Measurements from ENCODE around the gene DNM1. TPM values are rescaled to one million over a fixed set of nuclear protein-coding genes. Genes with fewer than 3 reads are reported as not detected.
A peak's percentile ranks its signal among the peaks of the same experiment; 100 is the strongest.

The DNM1 gene
- total RNA-seq, 4 donors from 2014 or later = 1.3 to 9.7 (median 1.6) TPM

DNA sequence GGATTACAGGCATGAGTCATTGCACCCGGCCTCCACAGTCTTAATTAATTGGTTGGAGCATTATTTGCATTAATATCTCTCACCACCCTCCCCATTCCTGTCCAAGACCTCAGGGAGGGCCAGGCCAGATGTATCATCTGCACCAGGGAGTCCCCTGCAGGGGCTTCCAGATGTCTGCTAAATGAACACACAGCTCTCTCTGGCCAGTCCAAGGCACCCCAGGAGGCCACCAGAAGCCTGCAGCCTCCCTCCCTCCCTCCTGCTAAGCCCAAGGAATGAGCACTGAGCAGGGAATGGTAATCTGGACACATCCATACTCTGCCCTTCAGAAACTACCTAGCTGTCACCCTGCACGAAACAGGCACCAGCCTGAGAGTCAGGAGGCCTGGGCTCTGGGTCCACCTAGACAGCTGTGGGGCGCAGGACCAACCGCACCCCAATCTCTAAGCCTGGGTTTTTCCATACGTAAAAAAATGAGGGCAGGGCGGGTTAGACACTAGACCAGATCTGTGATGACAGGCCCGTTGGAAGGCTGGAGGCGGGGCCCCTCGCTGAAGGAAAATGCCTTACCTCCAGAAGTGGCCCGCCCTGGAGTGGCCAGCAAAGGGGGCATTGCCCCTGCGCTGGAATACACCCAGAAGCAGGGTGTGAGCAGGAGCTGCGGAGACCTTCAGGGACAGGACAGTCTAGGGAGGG lies 20.1 kb upstream of the DNM1 start:
- peaks cover 0 to 18% (median 7%) of the 10 kb centered on the region in 3 donors for H3K4me1 ChIP-seq
- no peak for DNase-seq
- H3K27me3 ChIP-seq = no peaks in the 10 kb centered on the region
- no peak overlapping the region for H3K4me3 ChIP-seq
- peak overlapping the region; percentile 52 to 77 (median 73) for H3K27ac ChIP-seq
- TF ChIP-seq POLR2A (IDR thresholded peaks at IDR 0.05) = no peak
- WGBS, 2 donors = 46 to 50% methylated on average over 3 to 4 of the region's 12 CpGs
- H3K9me3 ChIP-seq = no peaks in the 10 kb centered on the region
- H3K36me3 ChIP-seq = peaks cover 27 to 91% (median 30%) of the 10 kb centered on the region in 3 donors
- intact Hi-C loops (cut with DNase I) = no loop called here

DNA sequence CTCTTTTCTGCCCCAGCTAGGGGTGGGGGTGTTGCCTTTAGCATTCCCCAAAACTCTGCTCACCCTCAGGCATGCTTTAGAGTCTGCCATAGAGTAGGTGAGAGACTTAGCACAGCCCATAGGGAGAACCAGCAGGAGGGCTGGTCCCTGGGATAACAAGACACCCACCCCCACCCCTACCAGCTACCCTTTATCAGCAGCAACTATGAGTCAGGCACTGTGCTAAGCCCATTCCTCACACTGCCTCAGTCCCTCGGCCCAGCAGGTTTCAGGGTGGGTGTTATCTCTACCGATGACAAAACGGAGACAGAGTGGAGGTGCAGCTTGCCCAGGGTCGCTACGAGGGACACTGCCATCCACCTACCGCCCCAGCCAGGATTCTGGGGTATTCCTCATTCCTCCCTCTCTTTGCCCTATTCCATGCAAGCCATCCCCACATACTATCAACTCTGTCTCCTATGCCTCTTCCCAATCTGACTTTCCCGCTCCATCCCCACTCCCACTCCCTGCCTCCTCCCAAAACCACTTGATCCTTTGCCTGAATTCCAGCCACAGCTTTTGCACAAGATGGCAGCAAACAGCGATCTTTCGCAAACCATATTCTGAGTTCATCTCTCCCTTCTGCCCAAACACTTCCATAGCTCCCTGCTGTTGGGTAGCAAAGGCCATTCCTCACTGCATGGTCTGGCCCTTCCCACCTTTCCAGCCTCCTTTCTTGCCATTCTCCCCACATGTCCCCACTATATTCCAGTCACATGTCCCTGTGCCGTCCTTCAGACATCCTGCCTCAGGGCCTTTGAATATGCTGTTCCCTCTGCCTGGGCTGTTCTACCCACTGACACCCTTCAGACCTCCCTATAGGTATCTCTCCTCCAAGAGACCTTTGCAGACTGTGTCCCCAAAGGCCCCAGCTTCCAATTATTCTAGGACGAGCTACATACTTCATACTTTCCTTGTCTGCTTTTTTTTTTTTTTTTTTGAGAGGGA lies 16.9 kb upstream of the DNM1 start:
- TF ChIP-seq POLR2A (IDR thresholded peaks at IDR 0.05) = no peak
- TF ChIP-seq CTCF (IDR thresholded peaks at IDR 0.05) = no peak
- 94 to 98% methylated on average over 11 of the region's 11 CpGs for WGBS, 2 donors
- H3K27ac ChIP-seq = no peak overlapping the region
- no peak for DNase-seq
- intact Hi-C loops (cut with DNase I) = no loop called here
- no peak overlapping the region for H3K4me3 ChIP-seq
- peaks cover 0 to 83% (median 13%) of the 10 kb centered on the region in 3 donors for H3K36me3 ChIP-seq
- no peaks in the 10 kb centered on the region for H3K27me3 ChIP-seq
- no peaks in the 10 kb centered on the region for H3K9me3 ChIP-seq
- H3K4me1 ChIP-seq = peaks cover 10 to 31% (median 18%) of the 10 kb centered on the region in 3 donors

GRCh38 chr9:128187361-128187760 lies 15.8 kb upstream of the DNM1 start:
- intact Hi-C loops (cut with DNase I) = no loop called here
- Histone ChIP-seq H3K36me3 (peaks cover 0 to 80% (median 13%) of the 10 kb centered on the region in 3 donors), H3K4me1 (peaks cover 10 to 37% (median 25%) of the 10 kb centered on the region in 3 donors), H3K4me3 (no peak overlapping the region), H3K27ac (no peak overlapping the region), H3K9me3 (no peaks in the 10 kb centered on the region), H3K27me3 (no peaks in the 10 kb centered on the region)
- DNase-seq = no peak
- TF ChIP-seq POLR2A (IDR thresholded peaks at IDR 0.05) (no peak), CTCF (IDR thresholded peaks at IDR 0.05) (no peak)
- WGBS, 2 donors = 95 to 96% methylated on average over 2 of the region's 2 CpGs

DNA sequence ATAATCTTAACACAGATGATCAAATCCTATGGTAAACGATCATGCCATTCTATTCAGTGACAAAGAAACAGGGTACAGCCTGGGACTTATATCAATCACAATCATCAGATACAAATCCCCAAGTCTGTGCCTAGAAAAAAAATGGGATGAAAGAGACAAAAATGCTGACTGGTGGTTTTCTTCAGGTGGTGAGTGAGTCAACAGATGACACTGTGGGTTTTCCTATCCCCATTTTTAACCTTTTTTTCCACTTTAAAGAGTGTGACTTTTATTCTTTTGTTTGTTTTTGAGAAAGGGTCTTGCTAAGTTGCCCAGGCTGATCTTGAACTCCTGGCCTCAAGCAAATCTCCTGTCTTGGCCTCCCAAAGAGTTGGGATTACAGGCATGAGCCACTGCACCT lies 15.0 kb upstream of the DNM1 start:
- Histone ChIP-seq H3K27me3 (no peaks in the 10 kb centered on the region), H3K27ac (no peak overlapping the region), H3K36me3 (peaks cover 0 to 72% (median 13%) of the 10 kb centered on the region in 3 donors), H3K9me3 (no peaks in the 10 kb centered on the region), H3K4me3 (no peak overlapping the region), H3K4me1 (peaks cover 10 to 37% (median 20%) of the 10 kb centered on the region in 3 donors)
- DNase-seq = no peak
- intact Hi-C loops (cut with DNase I) = no loop called here
- TF ChIP-seq POLR2A (IDR thresholded peaks at IDR 0.05) (no peak), CTCF (IDR thresholded peaks at IDR 0.05) (no peak)
- 44 to 47% methylated on average over 1 of the region's 1 CpG for whole genome bisulfite sequencing, 2 donors

DNA sequence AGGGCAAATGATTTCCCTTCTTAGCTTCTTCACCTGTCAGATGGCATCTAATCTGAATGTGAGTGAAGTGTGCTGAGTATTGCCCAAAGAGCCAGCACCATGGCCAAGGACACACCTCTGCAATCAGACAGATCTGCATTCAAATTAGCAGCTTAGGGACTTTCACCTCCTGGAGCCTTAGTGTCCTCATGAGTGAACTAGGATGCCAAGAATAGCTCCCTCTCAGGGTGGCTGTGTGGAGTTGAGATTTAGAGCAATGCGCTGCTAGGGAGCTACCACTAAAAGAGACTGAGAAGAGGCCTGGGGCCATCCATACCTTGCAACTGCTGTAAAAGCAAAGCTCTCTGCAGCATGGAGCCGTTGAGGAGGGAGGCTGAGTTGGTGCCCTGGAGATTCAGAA lies 13.2 kb upstream of the DNM1 start:
- H3K9me3 ChIP-seq = no peaks in the 10 kb centered on the region
- H3K27me3 ChIP-seq = no peaks in the 10 kb centered on the region
- TF ChIP-seq POLR2A (IDR thresholded peaks at IDR 0.05) = no peak
- TF ChIP-seq CTCF (IDR thresholded peaks at IDR 0.05) = no peak
- no peak overlapping the region for H3K27ac ChIP-seq
- intact Hi-C loops (cut with DNase I) = no loop called here
- peaks cover 0 to 53% (median 8%) of the 10 kb centered on the region in 3 donors for H3K36me3 ChIP-seq
- peaks cover 10 to 34% (median 18%) of the 10 kb centered on the region in 3 donors for H3K4me1 ChIP-seq
- H3K4me3 ChIP-seq = peak overlapping the region in 1 of 4 donors; percentile 70
- DNase-seq = no peak
- 70 to 75% methylated on average over 2 of the region's 2 CpGs for WGBS, 2 donors
